Colonic mucosa (tissue), 4 donors: Measurements from ENCODE around the gene MYG1. TPM values are rescaled to one million over a fixed set of nuclear protein-coding genes. Genes with fewer than 3 reads are reported as not detected.

Source experiments
- DNase-seq: peaks from one replicate; pipeline ENCODE4 v3.0.0-alpha.2; 2020
- H3K27ac ChIP-seq: fragments of 200-600 bp; one replicate; pipeline ENCODE4 v1.8.0; 2021
- H3K27me3 ChIP-seq: fragments of 200-600 bp; one replicate; pipeline ENCODE4 v1.8.0; 2021
- H3K36me3 ChIP-seq: fragments of 200-600 bp; one replicate; pipeline ENCODE4 v1.8.0; 2021
- H3K4me1 ChIP-seq: fragments of 200-600 bp; one replicate; pipeline ENCODE4 v1.8.0; 2021; ENCODE audit warnings: mild to moderate bottlenecking
- H3K4me3 ChIP-seq: fragments of 200-600 bp; one replicate; pipeline ENCODE4 v1.8.0; 2021
- H3K9ac ChIP-seq, 2 donors: one replicate each; pipeline ENCODE4 v1.7.0; 2013; ENCODE audit warnings: control low read depth in 2 of 2, low read depth in 2 of 2, low read length in 2 of 2
- H3K9me3 ChIP-seq: fragments of 200-600 bp; one replicate; pipeline ENCODE4 v1.8.0; 2021
- intact Hi-C: fragments of 100-400 bp; cut with DNase I; formaldehyde crosslinking; loops from one replicate; pipeline ENCODE4 v1.14.1; 2022
- total RNA-seq, 2 donors: library from RNA; stranded (reverse); fragmentation: NEBNext Ultra II Directional in 1 of 2; extraction: Animal tissue kit (Norgen Biotek cat#: 25700) in 1 of 2; gene quantifications; one replicate each; pipeline ENCODE4 v1.2.1, GENCODE V29; 2021
- TF ChIP-seq, protein P1 (sequence below): fragments of 200-600 bp; IDR thresholded peaks from one replicate; pipeline ENCODE4 v1.8.0; 2022; ENCODE audit warnings: antibody characterized with exemption, mild to moderate bottlenecking
- donor health status: healthy.
- donor health status: DM: no; HTN: no; CAD: no.
- donor health status: DM: no; HTN: no; CAD: no.

MYG1 gene
- total RNA-seq, 2 donors from 2014 or later, result 37.4 to 60.6 TPM

DNA sequence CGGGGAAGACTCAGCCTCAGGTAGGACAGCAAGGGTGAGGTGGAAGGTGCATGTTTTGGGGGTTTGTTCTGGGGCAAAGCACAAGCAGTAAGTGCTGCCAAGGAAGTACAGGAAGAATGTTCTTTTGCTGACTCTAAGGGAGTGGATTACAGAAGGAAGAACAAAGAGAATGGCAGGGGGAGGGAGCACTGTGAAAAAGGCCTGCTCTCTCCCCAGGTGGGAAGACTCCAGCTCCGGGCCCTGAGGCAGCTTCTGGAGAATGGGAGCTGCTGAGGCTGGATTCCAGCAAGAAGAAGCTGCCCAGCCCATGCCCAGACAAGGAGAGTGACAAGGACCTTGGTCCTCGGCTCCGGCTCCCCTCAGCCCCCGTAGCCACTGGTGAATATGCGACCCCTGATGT is 11.2 kb upstream of the MYG1 start:
- H3K4me3 ChIP-seq, result no peak overlapping the region
- H3K27me3 ChIP-seq, result no peaks in the 10 kb centered on the region
- no peaks in the 10 kb centered on the region for H3K36me3 ChIP-seq
- H3K27ac ChIP-seq, result no peak overlapping the region
- intact Hi-C loops, result loop anchor here (2.0 kb wide), 1 partner anchor 74 kb away; no protein-coding TSS in a partner anchor
- no peak for DNase-seq
- TF ChIP-seq, protein P1, sequence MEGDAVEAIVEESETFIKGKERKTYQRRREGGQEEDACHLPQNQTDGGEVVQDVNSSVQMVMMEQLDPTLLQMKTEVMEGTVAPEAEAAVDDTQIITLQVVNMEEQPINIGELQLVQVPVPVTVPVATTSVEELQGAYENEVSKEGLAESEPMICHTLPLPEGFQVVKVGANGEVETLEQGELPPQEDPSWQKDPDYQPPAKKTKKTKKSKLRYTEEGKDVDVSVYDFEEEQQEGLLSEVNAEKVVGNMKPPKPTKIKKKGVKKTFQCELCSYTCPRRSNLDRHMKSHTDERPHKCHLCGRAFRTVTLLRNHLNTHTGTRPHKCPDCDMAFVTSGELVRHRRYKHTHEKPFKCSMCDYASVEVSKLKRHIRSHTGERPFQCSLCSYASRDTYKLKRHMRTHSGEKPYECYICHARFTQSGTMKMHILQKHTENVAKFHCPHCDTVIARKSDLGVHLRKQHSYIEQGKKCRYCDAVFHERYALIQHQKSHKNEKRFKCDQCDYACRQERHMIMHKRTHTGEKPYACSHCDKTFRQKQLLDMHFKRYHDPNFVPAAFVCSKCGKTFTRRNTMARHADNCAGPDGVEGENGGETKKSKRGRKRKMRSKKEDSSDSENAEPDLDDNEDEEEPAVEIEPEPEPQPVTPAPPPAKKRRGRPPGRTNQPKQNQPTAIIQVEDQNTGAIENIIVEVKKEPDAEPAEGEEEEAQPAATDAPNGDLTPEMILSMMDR, result no peak
- H3K4me1 ChIP-seq, result no peaks in the 10 kb centered on the region
- H3K9ac ChIP-seq, result no peak overlapping the region
- H3K9me3 ChIP-seq, result no peaks in the 10 kb centered on the region

DNA sequence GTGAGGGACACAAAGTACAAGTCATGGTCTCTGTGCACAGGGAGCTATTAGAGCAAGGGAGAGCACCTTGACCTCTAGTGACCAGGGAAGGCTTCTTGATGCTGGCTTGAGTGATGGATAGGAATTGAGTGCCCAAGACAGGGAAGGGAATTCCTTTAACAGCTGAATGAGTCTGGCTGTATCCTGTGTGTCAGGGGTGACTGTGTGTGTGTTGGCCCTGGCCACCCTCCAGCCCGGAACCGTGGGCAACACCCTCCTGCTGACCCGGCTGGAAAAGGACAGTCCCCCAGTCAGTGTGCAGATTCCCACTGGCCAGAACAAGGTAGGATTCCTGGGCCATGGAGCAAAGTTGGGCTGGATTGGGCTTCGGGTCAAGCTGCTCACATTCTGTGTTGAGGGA is 9.6 kb upstream of the MYG1 start:
- Histone ChIP-seq H3K9me3 (no peaks in the 10 kb centered on the region), H3K9ac (no peak overlapping the region), H3K27ac (no peak overlapping the region), H3K4me3 (no peak overlapping the region), H3K36me3 (no peaks in the 10 kb centered on the region), H3K4me1 (no peaks in the 10 kb centered on the region), H3K27me3 (no peaks in the 10 kb centered on the region)
- intact Hi-C loops, result loop anchor here (2.0 to 5.0 kb wide), 2 partner anchors 75 to 133 kb away; no protein-coding TSS in a partner anchor
- no peak for DNase-seq
- TF ChIP-seq, protein P1, result no peak

DNA sequence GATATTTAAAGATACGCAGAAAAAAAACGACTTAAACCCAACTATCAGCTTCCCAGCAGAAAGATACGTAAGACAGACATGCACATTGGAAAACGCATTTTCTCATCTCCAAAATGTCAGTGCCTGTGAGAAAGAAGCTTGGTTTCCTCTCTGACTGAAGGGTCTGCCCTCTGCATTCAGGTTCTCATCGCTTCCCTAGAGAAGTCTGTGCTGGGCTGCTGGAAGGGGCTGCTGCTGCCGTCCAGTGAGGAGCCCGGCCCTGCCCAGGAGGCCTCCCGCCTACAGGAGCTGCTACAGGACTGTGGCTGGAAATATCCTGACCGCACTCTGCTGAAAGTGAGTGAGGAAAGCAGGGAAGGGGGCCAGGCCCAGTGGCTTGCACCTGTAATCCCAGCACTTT is 8.8 kb upstream of the MYG1 start:
- intact Hi-C loops, result loop anchor here (5.0 kb wide), 1 partner anchor 133 kb away; no protein-coding TSS in a partner anchor
- H3K27ac ChIP-seq, result no peak overlapping the region
- H3K27me3 ChIP-seq, result no peaks in the 10 kb centered on the region
- no peaks in the 10 kb centered on the region for H3K4me1 ChIP-seq
- H3K4me3 ChIP-seq, result no peak overlapping the region
- no peak overlapping the region for H3K9ac ChIP-seq
- H3K9me3 ChIP-seq, result no peaks in the 10 kb centered on the region
- no peaks in the 10 kb centered on the region for H3K36me3 ChIP-seq
- TF ChIP-seq, protein P1, result no peak
- DNase-seq, result no peak

DNA sequence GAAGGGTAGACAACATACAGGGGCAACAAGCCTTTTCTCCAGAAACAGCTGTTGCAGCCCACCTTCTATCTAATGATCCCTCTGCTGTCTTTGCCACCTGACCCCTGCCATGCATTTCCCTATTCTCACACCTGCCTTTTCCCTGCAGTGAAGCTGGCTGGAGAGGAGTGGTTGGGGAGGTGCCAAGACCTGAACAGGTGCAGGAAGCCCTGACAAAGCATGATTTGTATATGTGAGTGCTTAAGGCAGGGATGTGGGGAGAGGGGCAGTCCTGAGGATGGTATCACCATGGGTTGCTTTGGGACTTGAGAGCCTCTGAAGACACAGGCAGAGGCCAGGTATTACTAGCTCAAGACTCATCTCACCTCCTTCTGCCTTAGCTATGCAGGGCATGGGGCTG is 7.1 kb upstream of the MYG1 start:
- DNase-seq, result no peak
- no peak overlapping the region for H3K9ac ChIP-seq
- H3K36me3 ChIP-seq, result no peaks in the 10 kb centered on the region
- H3K27ac ChIP-seq, result no peak overlapping the region
- intact Hi-C loops, result loop anchor here (5.0 kb wide), 1 partner anchor 135 kb away; no protein-coding TSS in a partner anchor
- TF ChIP-seq, protein P1, result no peak
- H3K4me1 ChIP-seq, result peaks cover 3% of the 10 kb centered on the region
- H3K27me3 ChIP-seq, result no peaks in the 10 kb centered on the region
- H3K9me3 ChIP-seq, result no peaks in the 10 kb centered on the region
- H3K4me3 ChIP-seq, result no peak overlapping the region

DNA sequence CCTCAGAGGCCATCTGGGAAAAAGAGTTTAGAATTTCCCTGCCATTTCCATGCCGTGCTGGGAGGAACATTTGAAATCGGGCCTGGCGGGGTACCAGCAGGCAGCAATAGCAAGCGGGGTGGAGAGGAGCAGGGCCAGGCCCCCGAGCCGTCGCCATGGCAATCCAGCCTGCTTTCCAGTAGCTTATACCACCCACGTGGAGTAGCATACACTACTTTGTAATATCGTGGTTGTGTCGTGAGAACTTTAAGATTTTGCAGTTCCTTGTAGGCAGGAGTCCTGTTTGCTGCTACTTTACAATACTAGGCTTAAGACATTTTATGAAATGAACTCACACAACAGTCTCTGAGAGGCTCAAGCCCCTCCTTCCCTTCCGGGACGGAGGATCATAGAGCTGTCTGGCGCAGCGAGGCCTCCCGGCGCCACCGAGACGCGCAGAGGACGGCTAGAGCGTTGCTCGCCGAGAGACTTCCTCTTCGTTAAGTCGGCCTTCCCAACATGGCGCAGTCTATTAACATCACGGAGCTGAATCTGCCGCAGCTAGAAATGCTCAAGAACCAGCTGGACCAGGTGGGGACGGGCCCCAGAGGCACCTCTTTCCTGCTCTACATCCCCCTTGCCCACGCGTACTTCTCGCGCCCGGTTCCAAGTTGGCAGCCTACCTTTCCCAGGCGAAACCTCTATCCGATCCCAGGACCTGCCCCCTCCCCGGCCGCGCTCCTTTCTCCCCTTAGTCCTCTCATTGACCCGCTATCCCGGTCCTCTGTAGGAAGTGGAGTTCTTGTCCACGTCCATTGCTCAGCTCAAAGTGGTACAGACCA is 4.2 kb upstream of the MYG1 start, which contains the start of gene PFDN5:
TSS of gene PFDN5 (plus strand) at position 473 of the 821 bp plus-strand sequence. CDS start at position 499, 26 bp downstream.
- Histone ChIP-seq H3K4me1 (peaks cover 7% of the 10 kb centered on the region), H3K9ac (peak within 1 kb of the TSS; percentile 98 to 99), H3K36me3 (no peaks in the 10 kb centered on the region), H3K27ac (peak within 1 kb of the TSS; percentile 67), H3K4me3 (peak within 1 kb of the TSS; percentile 60), H3K27me3 (no peaks in the 10 kb centered on the region), H3K9me3 (no peaks in the 10 kb centered on the region)
- DNase-seq, result peak; percentile 90
- TF ChIP-seq, protein P1, result no peak
- intact Hi-C loops, result no loop called here
